ENCODE data around the gene SYNDIG1. TPM values are rescaled to one million over a fixed set of nuclear protein-coding genes. Genes with fewer than 3 reads are reported as not detected.

The SYNDIG1 gene
- total RNA-seq, 1 donor: 2.2 TPM

- TF ChIP-seq CTCF (IDR thresholded peaks at IDR 0.05; ENCODE audit: extremely low read depth, low read depth, low read length): no peak
- Histone ChIP-seq H3K4me3 (ENCODE audit: insufficient read depth, low read length) (no peak overlapping the region), H3K4me1 (ENCODE audit: insufficient read depth, low read length) (no peaks in the 10 kb centered on the region), H2AFZ (ENCODE audit: low read length) (no peak overlapping the region), H3K27ac (ENCODE audit: low read depth, low read length) (no peak overlapping the region), H4K20me1 (ENCODE audit: insufficient read depth, low read length) (no peaks in the 10 kb centered on the region), H3K4me2 (ENCODE audit: insufficient read depth, low read length) (no peak overlapping the region), H3K9me3 (ENCODE audit: low read depth, low read length) (no peaks in the 10 kb centered on the region), H3K36me3 (ENCODE audit: insufficient read depth, low read length) (no peaks in the 10 kb centered on the region), H3K79me2 (ENCODE audit: insufficient read depth, low read length) (no peaks in the 10 kb centered on the region), H3K27me3 (ENCODE audit: insufficient read depth, low read length) (no peaks in the 10 kb centered on the region)
- no peak for DNase-seq (ENCODE audit: insufficient read length, low spot score, missing footprints)
Measured at GRCh38 chr20:24488800-24489175, 19.4 kb downstream of the SYNDIG1 start.

- no peak for DNase-seq (ENCODE audit: insufficient read length, low spot score, missing footprints)
- TF ChIP-seq CTCF (IDR thresholded peaks at IDR 0.05; ENCODE audit: extremely low read depth, low read depth, low read length): no peak
- no peak overlapping the region for H3K27ac ChIP-seq (ENCODE audit: low read depth, low read length)
- no peaks in the 10 kb centered on the region for H3K27me3 ChIP-seq (ENCODE audit: insufficient read depth, low read length)
- H3K79me2 ChIP-seq (ENCODE audit: insufficient read depth, low read length): no peaks in the 10 kb centered on the region
- H3K4me1 ChIP-seq (ENCODE audit: insufficient read depth, low read length): no peaks in the 10 kb centered on the region
- H3K4me2 ChIP-seq (ENCODE audit: insufficient read depth, low read length): no peak overlapping the region
- H4K20me1 ChIP-seq (ENCODE audit: insufficient read depth, low read length): no peaks in the 10 kb centered on the region
- H3K9me3 ChIP-seq (ENCODE audit: low read depth, low read length): no peaks in the 10 kb centered on the region
- H3K36me3 ChIP-seq (ENCODE audit: insufficient read depth, low read length): no peaks in the 10 kb centered on the region
- H2AFZ ChIP-seq (ENCODE audit: low read length): no peak overlapping the region
- no peak overlapping the region for H3K4me3 ChIP-seq (ENCODE audit: insufficient read depth, low read length)
Measured at GRCh38 chr20:24489193-24489592, 19.8 kb downstream of the SYNDIG1 start.

DNA sequence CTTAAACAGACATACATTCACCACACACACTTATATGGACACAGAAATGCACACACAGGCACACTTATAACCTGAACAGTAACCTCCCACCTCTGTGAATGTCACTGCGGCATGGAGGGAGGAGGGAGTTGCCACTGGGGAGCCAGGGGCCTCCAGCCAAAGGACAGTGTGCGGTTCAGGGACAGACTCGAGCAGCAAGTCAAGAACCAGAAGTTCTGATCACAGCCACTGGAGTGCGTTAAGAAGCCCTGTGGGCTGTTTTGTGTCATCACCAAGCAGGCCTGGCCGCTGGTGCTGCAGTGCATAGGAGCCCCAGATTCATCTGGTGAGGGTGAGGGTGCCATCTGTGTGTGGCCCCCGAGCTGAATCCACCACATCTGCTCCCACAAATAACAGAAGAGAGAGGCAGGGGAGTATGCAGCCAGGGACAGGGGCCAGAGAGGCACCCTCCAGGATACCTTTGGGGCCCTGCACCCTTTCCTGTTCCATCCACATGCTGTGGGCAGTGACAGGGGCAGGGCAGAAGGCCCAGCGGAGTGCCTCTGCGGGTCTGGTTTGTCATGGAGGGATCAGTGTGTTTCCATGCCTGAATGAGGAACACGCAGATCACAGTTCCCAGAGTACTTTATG lies 20.3 kb downstream of the SYNDIG1 start:
- no peaks in the 10 kb centered on the region for H3K79me2 ChIP-seq (ENCODE audit: insufficient read depth, low read length)
- no peaks in the 10 kb centered on the region for H3K27me3 ChIP-seq (ENCODE audit: insufficient read depth, low read length)
- no peak overlapping the region for H3K4me3 ChIP-seq (ENCODE audit: insufficient read depth, low read length)
- no peaks in the 10 kb centered on the region for H3K36me3 ChIP-seq (ENCODE audit: insufficient read depth, low read length)
- no peak overlapping the region for H2AFZ ChIP-seq (ENCODE audit: low read length)
- H3K4me2 ChIP-seq (ENCODE audit: insufficient read depth, low read length): no peak overlapping the region
- H4K20me1 ChIP-seq (ENCODE audit: insufficient read depth, low read length): no peaks in the 10 kb centered on the region
- no peak for TF ChIP-seq CTCF (IDR thresholded peaks at IDR 0.05; ENCODE audit: extremely low read depth, low read depth, low read length)
- no peaks in the 10 kb centered on the region for H3K4me1 ChIP-seq (ENCODE audit: insufficient read depth, low read length)
- no peak for DNase-seq (ENCODE audit: insufficient read length, low spot score, missing footprints)
- H3K9me3 ChIP-seq (ENCODE audit: low read depth, low read length): no peaks in the 10 kb centered on the region
- no peak overlapping the region for H3K27ac ChIP-seq (ENCODE audit: low read depth, low read length)

DNA sequence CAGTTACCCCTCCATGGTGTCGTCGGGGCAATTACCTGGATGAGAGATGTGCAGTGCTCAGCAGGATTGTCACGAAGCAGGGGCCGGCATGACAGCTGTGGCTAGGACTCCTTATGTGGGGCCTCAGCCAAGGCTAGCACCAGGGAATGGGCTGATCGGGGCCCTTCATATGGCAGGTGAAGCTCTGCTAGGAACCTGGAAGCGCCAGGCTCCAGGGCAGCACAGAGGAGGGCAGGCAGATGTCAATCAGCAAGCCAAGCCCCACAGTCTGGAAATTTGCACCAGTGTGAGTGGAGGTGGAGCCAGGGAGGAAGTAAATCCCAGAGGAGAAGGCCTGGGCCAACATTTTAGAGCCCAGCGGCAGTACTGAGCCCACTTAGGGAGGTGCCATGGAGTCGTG lies 21.2 kb downstream of the SYNDIG1 start:
- Histone ChIP-seq H2AFZ (ENCODE audit: low read length) (no peak overlapping the region), H3K36me3 (ENCODE audit: insufficient read depth, low read length) (no peaks in the 10 kb centered on the region), H3K27ac (ENCODE audit: low read depth, low read length) (no peak overlapping the region), H3K27me3 (ENCODE audit: insufficient read depth, low read length) (no peaks in the 10 kb centered on the region), H3K4me2 (ENCODE audit: insufficient read depth, low read length) (no peak overlapping the region), H3K4me1 (ENCODE audit: insufficient read depth, low read length) (no peaks in the 10 kb centered on the region), H3K4me3 (ENCODE audit: insufficient read depth, low read length) (no peak overlapping the region), H3K9me3 (ENCODE audit: low read depth, low read length) (no peaks in the 10 kb centered on the region), H3K79me2 (ENCODE audit: insufficient read depth, low read length) (no peaks in the 10 kb centered on the region), H4K20me1 (ENCODE audit: insufficient read depth, low read length) (no peaks in the 10 kb centered on the region)
- no peak for TF ChIP-seq CTCF (IDR thresholded peaks at IDR 0.05; ENCODE audit: extremely low read depth, low read depth, low read length)
- DNase-seq (ENCODE audit: insufficient read length, low spot score, missing footprints): no peak
